HG03457 (cell line): ENCODE data around the gene MFAP3L.

Experiments
- ATAC-seq: cut with Tn5 transposase; IDR thresholded peaks from one replicate; pipeline ENCODE4 v1.9.1; 2021; ENCODE audit warnings: moderate number of reproducible peaks; ENCODE audit not compliant: unreplicated experiment

Gene MFAP3L

GRCh38 chr4:170025523-170026252 lies 507 bp downstream of the MFAP3L start:
- no peak for ATAC-seq

DNA sequence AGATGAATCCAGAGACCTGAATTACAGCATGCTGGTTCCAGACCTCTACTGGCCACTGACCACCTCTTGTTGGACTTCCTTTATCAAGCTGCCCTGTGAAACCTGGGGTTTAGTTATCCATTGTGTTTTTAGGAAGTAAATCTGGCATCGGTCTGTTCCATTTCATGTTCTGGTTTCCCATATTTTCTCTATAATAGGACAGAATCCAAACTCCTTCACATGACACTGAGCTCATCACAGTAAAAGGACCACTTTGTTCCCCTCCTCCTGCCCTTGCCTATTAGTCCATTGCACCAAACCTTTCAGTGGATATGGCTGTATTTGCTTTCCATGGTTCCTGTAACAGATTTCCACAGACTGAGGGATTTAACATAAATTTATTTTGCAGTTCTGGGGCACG lies 4.0 kb downstream of the MFAP3L start:
- no peak for ATAC-seq

GRCh38 chr4:170017252-170017651 lies 8.9 kb downstream of the MFAP3L start:
- ATAC-seq, result no peak

GRCh38 chr4:170015285-170015684 lies 10.9 kb downstream of the MFAP3L start:
- no peak for ATAC-seq

- ATAC-seq, result no peak
Observed at GRCh38 chr4:170014359-170015011, 11.7 kb downstream of the MFAP3L start.

GRCh38 chr4:170012629-170012958 lies 13.6 kb downstream of the MFAP3L start:
- ATAC-seq, result no peak

DNA sequence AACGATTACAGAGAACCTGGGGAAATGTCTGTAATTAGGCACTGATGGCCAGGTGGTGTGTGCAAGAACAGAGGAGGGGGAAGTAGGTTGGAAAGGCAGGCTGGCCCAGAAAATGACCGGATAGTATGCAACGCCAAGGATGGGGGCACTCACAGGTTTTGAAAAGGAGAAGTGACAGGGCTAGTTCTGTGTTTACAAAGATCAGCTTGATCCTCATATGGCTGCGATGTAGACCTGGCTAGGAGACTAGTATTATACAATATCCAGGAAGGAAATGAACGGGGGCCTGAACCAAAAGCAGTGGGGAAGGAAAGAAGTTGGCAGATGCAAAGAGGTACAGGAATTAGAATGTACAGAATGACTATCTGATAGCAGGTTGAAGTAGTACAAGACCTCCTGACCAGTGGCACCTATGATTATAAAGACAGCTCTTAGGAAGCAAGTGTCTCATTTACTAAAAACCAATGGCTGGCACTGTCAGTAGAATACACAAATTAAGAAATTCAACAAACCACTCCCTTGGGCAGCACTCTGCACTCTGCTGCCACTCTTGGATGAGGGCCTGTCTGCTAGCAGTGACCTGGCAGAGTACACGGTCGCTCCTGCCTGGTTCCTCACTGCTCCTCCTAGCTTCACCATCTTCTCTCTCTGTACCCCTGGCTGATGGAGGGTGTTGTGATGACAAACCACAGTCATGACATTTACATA lies 14.1 kb downstream of the MFAP3L start:
- ATAC-seq, result no peak

GRCh38 chr4:170009291-170009690 lies 16.9 kb downstream of the MFAP3L start:
- ATAC-seq, result no peak

GRCh38 chr4:170008801-170009200 lies 17.4 kb downstream of the MFAP3L start:
- ATAC-seq, result no peak

GRCh38 chr4:170008371-170008770 lies 17.8 kb downstream of the MFAP3L start:
- ATAC-seq, result no peak

- ATAC-seq, result no peak
Observed at GRCh38 chr4:170007113-170007512, 19.1 kb downstream of the MFAP3L start.

DNA sequence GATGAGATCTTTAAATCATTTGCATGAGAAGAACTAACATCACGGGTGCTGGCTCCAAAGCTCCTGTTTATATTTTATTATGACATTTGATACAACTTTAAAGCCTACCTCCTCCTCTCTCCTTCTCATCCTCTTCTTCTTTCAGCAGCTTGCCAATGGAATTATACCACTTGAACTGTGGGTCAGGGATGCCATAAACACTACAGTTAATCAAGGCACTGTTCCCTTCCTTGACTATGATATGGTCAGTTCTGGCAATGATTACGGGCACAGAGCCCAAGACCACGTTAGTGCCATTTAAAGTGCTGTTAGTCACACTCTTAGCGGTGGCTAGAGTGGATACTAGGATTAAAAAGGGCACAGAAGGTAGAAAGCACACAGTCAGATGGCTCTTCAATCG lies 20.7 kb downstream of the MFAP3L start:
- no peak for ATAC-seq

DNA sequence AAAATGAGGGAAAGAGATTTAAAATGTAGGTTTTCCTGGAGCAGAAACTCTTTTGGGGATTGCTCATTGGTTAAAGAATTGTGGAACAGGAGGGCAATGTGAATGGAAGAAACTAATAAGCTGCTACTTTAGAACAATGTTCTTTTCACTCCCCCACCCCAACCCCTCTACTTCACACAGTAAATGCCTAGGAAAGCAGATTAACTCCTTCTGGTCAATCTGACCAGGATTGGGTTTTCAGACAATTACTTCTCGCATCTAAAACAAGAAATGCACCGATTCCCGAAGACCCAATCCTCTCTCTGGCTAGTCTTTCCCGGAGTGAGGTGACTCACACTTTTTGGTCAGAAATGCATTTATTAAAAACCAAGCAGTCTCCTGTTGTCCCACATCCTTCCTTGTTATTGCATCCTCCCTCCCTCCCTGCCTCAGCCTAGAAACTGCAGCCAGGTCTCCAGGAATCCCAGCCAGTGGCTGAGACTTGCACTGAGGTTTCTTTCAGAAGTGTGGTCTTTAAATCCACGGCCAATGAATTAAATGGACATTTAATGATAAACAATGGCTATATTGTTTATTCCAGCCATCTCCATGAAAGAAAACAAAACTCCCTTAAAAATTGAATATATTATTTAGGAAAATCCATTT lies 21.4 kb downstream of the MFAP3L start:
- no peak for ATAC-seq

DNA sequence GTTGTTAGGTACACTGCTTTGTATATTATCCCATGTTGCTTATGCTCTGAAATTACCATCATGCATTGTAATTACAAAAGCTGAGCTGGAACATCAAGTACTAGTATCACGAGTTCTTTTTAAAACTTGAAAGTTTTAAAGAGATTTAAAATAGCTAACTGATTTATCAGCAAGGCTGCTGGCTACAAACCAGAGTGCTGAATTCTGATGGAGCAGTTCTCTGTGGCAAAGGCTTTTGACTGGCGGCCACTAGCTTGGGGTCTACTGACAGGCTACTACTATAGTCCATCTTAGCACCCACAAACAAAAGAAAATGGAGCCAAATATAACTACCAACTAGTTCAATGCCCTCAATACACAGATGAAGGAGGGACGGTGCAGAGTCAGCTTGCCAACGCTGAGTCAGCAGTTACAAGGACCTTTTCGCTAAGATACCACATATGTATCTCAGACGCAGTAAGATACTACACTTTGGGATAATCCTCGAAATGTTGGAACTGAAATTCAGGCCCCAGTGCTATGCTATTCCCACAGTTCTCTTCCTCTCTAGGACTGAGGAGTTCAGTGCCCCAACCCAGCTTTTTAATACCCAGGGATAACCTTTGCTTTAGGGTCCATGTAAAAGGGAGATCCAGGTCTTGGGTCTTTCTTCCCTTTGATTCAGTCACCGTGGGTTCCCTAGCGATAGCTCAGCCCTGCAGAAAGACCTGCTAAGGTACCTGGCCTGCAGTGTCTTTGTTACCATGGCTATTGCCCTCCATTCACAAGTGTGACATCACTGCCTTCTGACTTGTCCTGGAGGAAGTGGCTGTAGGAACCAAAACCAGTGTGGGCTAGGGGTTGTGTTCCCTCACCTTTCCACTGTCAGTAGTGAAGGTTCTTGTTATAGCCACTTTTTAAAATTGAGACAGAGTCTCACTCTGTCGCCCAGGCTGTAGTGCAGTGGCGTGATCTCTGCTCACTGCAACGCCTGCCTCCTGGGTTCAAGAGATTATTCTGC lies 22.8 kb downstream of the MFAP3L start:
- ATAC-seq, result no peak

DNA sequence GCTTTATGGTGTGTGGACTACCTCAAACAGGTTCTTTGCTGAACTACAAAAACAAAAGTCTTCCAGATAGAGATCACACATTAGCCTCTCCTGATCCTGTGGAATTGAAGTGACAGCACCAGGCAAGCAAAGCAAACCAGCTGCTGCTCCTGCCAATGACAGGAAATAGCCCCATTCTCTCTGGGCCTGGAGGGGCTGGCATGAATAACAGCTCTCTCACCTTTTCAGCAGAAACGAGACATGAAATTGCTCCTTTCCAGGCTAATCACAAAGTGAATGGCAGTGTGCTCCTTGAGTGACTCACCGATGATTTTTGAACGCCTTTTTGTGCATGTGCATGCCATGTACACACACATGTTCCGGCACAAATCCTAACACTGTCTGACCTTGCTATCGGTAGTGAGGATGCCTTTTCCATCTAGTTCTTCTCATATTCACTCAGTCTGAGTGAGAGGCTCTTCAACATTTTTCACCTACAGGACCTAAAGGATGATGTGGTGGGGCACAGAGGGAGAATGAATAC lies 24.4 kb downstream of the MFAP3L start:
- ATAC-seq, result no peak

GRCh38 chr4:170001011-170001744 lies 25.0 kb downstream of the MFAP3L start:
- ATAC-seq, result no peak

GRCh38 chr4:169999923-170000322 lies 26.3 kb downstream of the MFAP3L start:
- ATAC-seq, result no peak

DNA sequence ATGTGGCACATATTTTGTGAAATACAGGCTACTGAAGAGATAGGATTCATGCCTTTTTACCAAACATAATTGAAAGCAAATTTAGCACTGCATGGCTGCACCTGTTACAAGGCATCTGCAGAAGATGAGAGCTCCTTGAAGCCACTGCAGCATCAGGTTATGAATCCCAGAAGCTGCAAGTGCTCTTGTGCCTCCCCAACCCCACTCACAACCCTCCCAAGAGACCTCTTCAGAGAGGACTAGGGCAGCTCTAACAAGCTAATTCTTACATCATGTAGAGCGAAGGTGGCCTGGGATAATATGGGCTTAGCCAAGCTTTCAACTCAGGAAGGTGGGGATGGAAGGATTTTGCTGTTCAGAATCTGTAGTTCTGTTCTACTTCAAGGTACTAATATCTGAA lies 27.2 kb downstream of the MFAP3L start:
- no peak for ATAC-seq

DNA sequence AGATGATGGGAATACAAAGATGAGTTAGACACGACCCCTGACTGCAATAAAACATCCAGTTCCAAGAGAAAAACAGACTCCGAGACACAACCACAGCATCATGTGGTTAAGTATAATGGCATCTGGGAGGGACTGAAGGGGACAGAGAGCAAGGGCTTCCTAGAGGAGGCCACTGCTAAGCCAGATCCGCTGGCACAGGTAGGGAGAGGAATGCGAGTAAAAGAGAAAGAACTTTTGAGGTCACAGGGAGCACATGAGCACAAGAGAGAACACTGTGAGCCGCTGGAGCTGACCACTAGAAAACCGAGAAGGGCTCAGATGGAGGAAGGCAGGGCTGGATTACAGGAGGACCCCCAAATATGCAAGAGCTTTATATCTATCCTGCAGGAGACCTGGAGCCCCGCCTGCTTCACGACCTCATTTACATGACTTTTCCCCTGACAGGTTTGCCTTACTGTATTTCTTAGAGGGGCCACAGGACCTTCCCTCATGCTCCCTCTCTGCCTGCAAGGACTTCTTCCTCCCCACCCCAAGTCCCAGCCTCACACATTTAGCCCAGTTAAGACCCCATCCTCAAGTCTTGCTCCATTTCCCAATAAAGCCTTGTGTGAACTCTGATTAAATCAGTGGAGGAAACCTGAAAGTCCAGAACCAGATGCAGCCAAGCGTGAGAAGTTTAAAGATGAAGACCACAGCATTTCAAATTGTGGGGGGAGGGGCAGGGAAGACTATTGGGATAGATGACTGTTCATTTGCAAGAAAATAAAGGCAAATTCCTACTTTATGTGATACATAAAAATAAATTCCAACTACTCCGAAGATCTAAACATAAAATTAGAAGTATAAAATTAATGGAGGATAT lies 29.6 kb downstream of the MFAP3L start:
- ATAC-seq, result no peak
